ENCODE results near the gene PRELID1. TPM values are rescaled to one million over a fixed set of nuclear protein-coding genes. Genes with fewer than 3 reads are reported as not detected.

PRELID1 gene
- total RNA-seq, 1 donor from 2014 or later = 141 TPM

DNA sequence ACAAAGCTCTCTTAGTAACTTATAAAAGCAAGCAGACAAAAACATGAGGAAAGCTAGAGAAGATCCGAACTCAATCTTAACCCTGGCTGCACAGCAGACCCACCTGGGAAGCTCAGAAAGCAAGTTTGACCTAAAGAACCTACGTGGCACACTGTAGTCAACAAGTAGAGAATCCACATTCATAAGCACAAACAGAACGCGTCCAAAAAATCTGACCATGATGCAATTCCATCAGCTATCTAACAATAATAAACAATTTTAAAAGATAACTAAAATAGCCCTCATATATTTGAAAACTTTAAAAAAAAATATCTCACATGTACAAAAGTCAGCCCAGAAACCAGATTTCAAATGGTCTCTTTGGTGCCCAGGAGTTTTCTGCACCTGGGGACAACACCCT, 43.2 kb downstream of the PRELID1 start:
- CTCF ChIA-PET = interaction anchor here (1.5 to 2.1 kb wide), 2 partner anchors 37 to 58 kb away, joined by 4 read pairs; no protein-coding TSS in a partner anchor
- no peaks in the 10 kb centered on the region for H3K27me3 Mint-ChIP-seq
- peaks cover 42% of the 10 kb centered on the region for H3K4me1 Mint-ChIP-seq
- no peak for ATAC-seq (ENCODE audit: low read depth)
- no peaks in the 10 kb centered on the region for H3K9me3 Mint-ChIP-seq
- no peak for TF ChIP-seq CTCF (IDR thresholded peaks at IDR 0.05)
- peaks cover 46% of the 10 kb centered on the region for H3K36me3 Mint-ChIP-seq (ENCODE audit: low read depth)
- H3K4me3 Mint-ChIP-seq = no peak overlapping the region
- no peak for DNase-seq
- H3K27ac Mint-ChIP-seq = peak overlapping the region; percentile 46
- intact Hi-C loops (cut with micrococcal nuclease) = loop anchor here (2.0 kb wide), 1 partner anchor 16 kb away; no protein-coding TSS in a partner anchor
- POLR2A ChIA-PET = interaction anchor here (1.8 kb wide), 1 partner anchor 24 kb away, joined by 4 read pairs; no protein-coding TSS in a partner anchor

GRCh38 chr5:177347699-177348098, 44.1 kb downstream of the PRELID1 start:
- no peak for ATAC-seq (ENCODE audit: low read depth)
- CTCF ChIA-PET = no interaction called here

GRCh38 chr5:177349362-177349647, 45.7 kb downstream of the PRELID1 start:
- peaks cover 41% of the 10 kb centered on the region for H3K36me3 Mint-ChIP-seq (ENCODE audit: low read depth)
- H3K4me1 Mint-ChIP-seq = peaks cover 47% of the 10 kb centered on the region
- no peak for TF ChIP-seq CTCF (IDR thresholded peaks at IDR 0.05)
- intact Hi-C loops (cut with micrococcal nuclease) = no loop called here
- H3K4me3 Mint-ChIP-seq = peak overlapping the region; percentile 66
- no peak overlapping the region for H3K27ac Mint-ChIP-seq
- CTCF ChIA-PET = no interaction called here
- DNase-seq = no peak
- H3K9me3 Mint-ChIP-seq = no peaks in the 10 kb centered on the region
- H3K27me3 Mint-ChIP-seq = no peaks in the 10 kb centered on the region
- no peak for ATAC-seq (ENCODE audit: low read depth)
- POLR2A ChIA-PET = no interaction called here

More at GRCh38 chr5:177347699-177348098, 44.1 kb downstream of the PRELID1 start:
- Mint-ChIP-seq H3K9me3 (no peaks in the 10 kb centered on the region), H3K4me1 (peaks cover 46% of the 10 kb centered on the region), H3K4me3 (no peak overlapping the region), H3K36me3 (ENCODE audit: low read depth) (peaks cover 44% of the 10 kb centered on the region), H3K27me3 (no peaks in the 10 kb centered on the region), H3K27ac (no peak overlapping the region)
- POLR2A ChIA-PET = no interaction called here
- no peak for TF ChIP-seq CTCF (IDR thresholded peaks at IDR 0.05)
- no peak for DNase-seq
- intact Hi-C loops (cut with micrococcal nuclease) = loop anchor here (2.0 kb wide), 1 partner anchor 15 kb away; no protein-coding TSS in a partner anchor

GRCh38 chr5:177349762-177350161, 46.2 kb downstream of the PRELID1 start:
- Mint-ChIP-seq H3K27me3 (no peaks in the 10 kb centered on the region), H3K27ac (no peak overlapping the region), H3K4me1 (peaks cover 47% of the 10 kb centered on the region), H3K9me3 (no peaks in the 10 kb centered on the region), H3K4me3 (peak overlapping the region; percentile 98), H3K36me3 (ENCODE audit: low read depth) (peaks cover 39% of the 10 kb centered on the region)
- DNase-seq = no peak
- no peak for TF ChIP-seq CTCF (IDR thresholded peaks at IDR 0.05)
- ChIA-PET CTCF (no interaction called here), POLR2A (interaction anchor here (2.7 kb wide), 1 partner anchor 19 kb away, joined by 15 read pairs; no protein-coding TSS in a partner anchor)
- ATAC-seq (ENCODE audit: low read depth) = no peak
- intact Hi-C loops (cut with micrococcal nuclease) = loop anchor here (2.0 to 5.0 kb wide), 3 partner anchors 217 to 961 kb away; partner anchors contain the start of genes B4GALT7, HIGD2A, NOP16 and NSD1

DNA sequence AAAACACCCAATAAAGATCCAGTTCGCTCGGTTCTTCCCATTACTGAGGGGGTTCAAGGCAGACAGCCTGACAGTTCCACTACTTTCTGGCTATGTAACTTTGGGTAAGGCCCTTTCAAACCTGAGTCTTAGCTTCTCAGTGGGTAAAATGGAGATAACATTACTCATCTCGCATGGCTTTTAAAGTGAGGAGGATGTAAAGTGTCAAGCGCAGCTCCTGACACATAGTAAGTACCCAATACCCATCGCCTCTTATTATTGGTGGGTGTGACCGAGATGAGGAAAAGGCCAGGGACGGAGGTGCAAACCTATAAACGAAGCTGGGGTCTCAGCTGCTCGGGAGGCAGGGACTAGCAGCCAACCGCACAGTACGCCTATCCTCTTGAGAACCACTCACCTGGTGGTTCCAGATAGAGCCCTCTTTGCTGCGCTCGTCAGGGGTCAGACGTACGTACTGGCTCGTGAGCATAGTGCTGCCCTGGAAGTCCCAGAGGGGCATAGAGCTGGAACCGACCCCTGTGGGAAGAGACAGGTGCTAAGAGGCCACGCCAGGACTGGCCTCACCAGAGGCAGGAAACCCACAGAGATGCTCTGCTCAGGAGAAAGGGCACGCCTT, 47.3 kb downstream of the PRELID1 start:
- CTCF ChIA-PET = interaction anchor here (1.6 to 3.3 kb wide), 2 partner anchors 19 to 20 kb away, joined by 4 to 17 read pairs; no protein-coding TSS in a partner anchor
- peaks cover 36% of the 10 kb centered on the region for H3K36me3 Mint-ChIP-seq (ENCODE audit: low read depth)
- no peak for TF ChIP-seq CTCF (IDR thresholded peaks at IDR 0.05)
- ATAC-seq (ENCODE audit: low read depth) (no peak), DNase-seq (no peak)
- H3K4me1 Mint-ChIP-seq = peaks cover 53% of the 10 kb centered on the region
- peak overlapping the region; percentile 100 for H3K27ac Mint-ChIP-seq
- H3K9me3 Mint-ChIP-seq = no peaks in the 10 kb centered on the region
- intact Hi-C loops (cut with micrococcal nuclease) = loop anchor here (1.0 to 5.0 kb wide), 6 partner anchors 11 to 962 kb away; partner anchors contain the start of genes B4GALT7, GRK6, HIGD2A and NOP16
- POLR2A ChIA-PET = interaction anchor here (0.6 to 2.7 kb wide), 18 partner anchors 10 to 813 kb away, joined by 3 to 23 read pairs (median 6); partner anchors contain the start of genes B4GALT7, DOK3, GRK6 and PRELID1
- no peaks in the 10 kb centered on the region for H3K27me3 Mint-ChIP-seq
- peak overlapping the region; percentile 98 for H3K4me3 Mint-ChIP-seq

Data from activated B cell treated with CpG ODN at 0.5 μM for 24 hours (primary cell).